ENCODE data around the gene XXYLT1.

Gene XXYLT1

GRCh38 chr3:195263925-195264600, 6.9 kb downstream of the XXYLT1 start:
- Histone ChIP-seq H3F3A (ENCODE audit: insufficient read depth) (no peaks in the 10 kb centered on the region; the same call in 1 of the 2 replicates), H2AFZ (ENCODE audit: low read depth, low read length, severe bottlenecking) (no peak overlapping the region), H3K4me2 (ENCODE audit: low read depth, low read length, poor library complexity, severe bottlenecking) (no peak overlapping the region), H3K36me3 (ENCODE audit: low read length) (no peaks in the 10 kb centered on the region), H3K9me3 (ENCODE audit: insufficient read depth, low read length) (no peaks in the 10 kb centered on the region), H3K79me2 (ENCODE audit: insufficient read depth, low read length) (no peaks in the 10 kb centered on the region), H3K27me3 (ENCODE audit: low read length) (no peaks in the 10 kb centered on the region), H3K27ac (ENCODE audit: low read depth, low read length) (no peak overlapping the region), H4K20me1 (ENCODE audit: low read depth, low read length) (no peaks in the 10 kb centered on the region), H3K9ac (ENCODE audit: low read length) (no peak overlapping the region), H3K4me3 (ENCODE audit: insufficient read depth, low read length, poor library complexity, severe bottlenecking) (no peak overlapping the region), H3K9me2 (replicated peaks; ENCODE audit: insufficient read depth, low read length) (no peaks in the 10 kb centered on the region)
- TF ChIP-seq EZH2phosphoT487 (conservative IDR thresholded peaks at IDR 0.05; ENCODE audit: low read length) (no peak), CTCF (IDR thresholded peaks at IDR 0.05; ENCODE audit: insufficient read depth, low read length, poor library complexity, severe bottlenecking) (no peak)

GRCh38 chr3:195263193-195263924, 7.6 kb downstream of the XXYLT1 start:
- Histone ChIP-seq H3K27me3 (ENCODE audit: low read length) (no peaks in the 10 kb centered on the region), H3K9me3 (ENCODE audit: insufficient read depth, low read length) (no peaks in the 10 kb centered on the region), H4K20me1 (ENCODE audit: low read depth, low read length) (no peaks in the 10 kb centered on the region), H3K9ac (ENCODE audit: low read length) (no peak overlapping the region), H3K79me2 (ENCODE audit: insufficient read depth, low read length) (no peaks in the 10 kb centered on the region), H3K36me3 (ENCODE audit: low read length) (no peaks in the 10 kb centered on the region), H3K4me3 (ENCODE audit: insufficient read depth, low read length, poor library complexity, severe bottlenecking) (no peak overlapping the region), H2AFZ (ENCODE audit: low read depth, low read length, severe bottlenecking) (no peak overlapping the region), H3K9me2 (replicated peaks; ENCODE audit: insufficient read depth, low read length) (no peaks in the 10 kb centered on the region), H3F3A (ENCODE audit: insufficient read depth) (no peaks in the 10 kb centered on the region; the same call in 1 of the 2 replicates), H3K4me2 (ENCODE audit: low read depth, low read length, poor library complexity, severe bottlenecking) (no peak overlapping the region), H3K27ac (ENCODE audit: low read depth, low read length) (no peak overlapping the region)
- no peak for TF ChIP-seq CTCF (IDR thresholded peaks at IDR 0.05; ENCODE audit: insufficient read depth, low read length, poor library complexity, severe bottlenecking)
- no peak for TF ChIP-seq EZH2phosphoT487 (conservative IDR thresholded peaks at IDR 0.05; ENCODE audit: low read length)

- Histone ChIP-seq H3K27ac (ENCODE audit: low read depth, low read length) (no peak overlapping the region), H4K20me1 (ENCODE audit: low read depth, low read length) (no peaks in the 10 kb centered on the region)
- no peak for TF ChIP-seq EZH2phosphoT487 (conservative IDR thresholded peaks at IDR 0.05; ENCODE audit: low read length)
- no peak for TF ChIP-seq CTCF (IDR thresholded peaks at IDR 0.05; ENCODE audit: insufficient read depth, low read length, poor library complexity, severe bottlenecking)
Observed at GRCh38 chr3:195261925-195262324, 9.0 kb downstream of the XXYLT1 start.

More at GRCh38 chr3:195261925-195262324, 9.0 kb downstream of the XXYLT1 start:
- H3K27me3 ChIP-seq (ENCODE audit: low read length): no peaks in the 10 kb centered on the region
- H3F3A ChIP-seq (ENCODE audit: insufficient read depth): no peaks in the 10 kb centered on the region; the same call in 1 of the 2 replicates
- H2AFZ ChIP-seq (ENCODE audit: low read depth, low read length, severe bottlenecking): no peak overlapping the region
- H3K36me3 ChIP-seq (ENCODE audit: low read length): no peaks in the 10 kb centered on the region
- no peak overlapping the region for H3K4me2 ChIP-seq (ENCODE audit: low read depth, low read length, poor library complexity, severe bottlenecking)
- no peaks in the 10 kb centered on the region for H3K9me3 ChIP-seq (ENCODE audit: insufficient read depth, low read length)
- H3K79me2 ChIP-seq (ENCODE audit: insufficient read depth, low read length): no peaks in the 10 kb centered on the region
- H3K9ac ChIP-seq (ENCODE audit: low read length): no peak overlapping the region
- H3K4me3 ChIP-seq (ENCODE audit: insufficient read depth, low read length, poor library complexity, severe bottlenecking): no peak overlapping the region
- H3K9me2 ChIP-seq (replicated peaks; ENCODE audit: insufficient read depth, low read length): no peaks in the 10 kb centered on the region

All from SU-DHL-6 (cell line).